Measurements from ENCODE around the gene NKX1-1. TPM values are rescaled to one million over a fixed set of nuclear protein-coding genes. Genes with fewer than 3 reads are reported as not detected.
A peak's percentile ranks its signal among the peaks of the same experiment; 100 is the strongest.

The NKX1-1 gene
- total RNA-seq, 2 donors from 2014 or later = not detected

DNA sequence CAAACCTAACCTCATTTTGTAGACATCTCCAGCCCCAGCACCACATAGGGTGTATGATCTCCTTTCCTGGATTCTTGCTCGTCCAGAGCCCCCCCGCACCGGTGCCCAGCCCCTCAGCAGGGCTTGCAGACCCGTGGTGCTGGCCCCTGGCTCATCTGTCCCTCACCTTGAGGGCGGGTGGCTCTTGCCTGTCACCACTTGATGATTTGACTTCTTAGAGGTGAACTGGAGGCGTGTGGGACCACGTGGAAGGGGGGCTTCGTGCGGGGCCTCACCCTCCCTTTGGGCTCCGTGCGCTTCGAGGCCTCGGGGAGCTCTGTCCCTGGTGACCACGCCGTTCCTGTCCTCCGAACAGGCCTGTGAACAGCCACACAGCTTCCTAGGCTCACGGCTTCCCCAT lies 43.7 kb downstream of the NKX1-1 start:
- Mint-ChIP-seq H3K27me3 (ENCODE audit: insufficient read depth) (no peaks in the 10 kb centered on the region), H3K4me3 (no peak overlapping the region), H3K9me3 (no peaks in the 10 kb centered on the region), H3K4me1 (no peaks in the 10 kb centered on the region), H3K36me3 (ENCODE audit: low read depth) (peaks cover 11% of the 10 kb centered on the region), H3K27ac (no peak overlapping the region)
- Histone ChIP-seq H3K36me3 (ENCODE audit: control insufficient read depth, insufficient read depth, low read length) (peaks cover 4% of the 10 kb centered on the region), H3K27ac (ENCODE audit: low read depth, low read length) (no peak overlapping the region), H3K9me3 (ENCODE audit: control insufficient read depth, low read length) (no peaks in the 10 kb centered on the region), H3K9ac (ENCODE audit: extremely low read depth, low read length, poor library complexity, severe bottlenecking) (no peak overlapping the region), H3K4me3 (ENCODE audit: low read length) (no peak overlapping the region), H3K27me3 (ENCODE audit: control insufficient read depth, insufficient read depth, low read length, poor library complexity, severe bottlenecking) (no peaks in the 10 kb centered on the region), H3K4me1 (ENCODE audit: control insufficient read depth, insufficient read depth, low read length) (no peaks in the 10 kb centered on the region)
- TF ChIP-seq, protein P1, sequence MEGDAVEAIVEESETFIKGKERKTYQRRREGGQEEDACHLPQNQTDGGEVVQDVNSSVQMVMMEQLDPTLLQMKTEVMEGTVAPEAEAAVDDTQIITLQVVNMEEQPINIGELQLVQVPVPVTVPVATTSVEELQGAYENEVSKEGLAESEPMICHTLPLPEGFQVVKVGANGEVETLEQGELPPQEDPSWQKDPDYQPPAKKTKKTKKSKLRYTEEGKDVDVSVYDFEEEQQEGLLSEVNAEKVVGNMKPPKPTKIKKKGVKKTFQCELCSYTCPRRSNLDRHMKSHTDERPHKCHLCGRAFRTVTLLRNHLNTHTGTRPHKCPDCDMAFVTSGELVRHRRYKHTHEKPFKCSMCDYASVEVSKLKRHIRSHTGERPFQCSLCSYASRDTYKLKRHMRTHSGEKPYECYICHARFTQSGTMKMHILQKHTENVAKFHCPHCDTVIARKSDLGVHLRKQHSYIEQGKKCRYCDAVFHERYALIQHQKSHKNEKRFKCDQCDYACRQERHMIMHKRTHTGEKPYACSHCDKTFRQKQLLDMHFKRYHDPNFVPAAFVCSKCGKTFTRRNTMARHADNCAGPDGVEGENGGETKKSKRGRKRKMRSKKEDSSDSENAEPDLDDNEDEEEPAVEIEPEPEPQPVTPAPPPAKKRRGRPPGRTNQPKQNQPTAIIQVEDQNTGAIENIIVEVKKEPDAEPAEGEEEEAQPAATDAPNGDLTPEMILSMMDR (conservative IDR thresholded peaks at IDR 0.05) = no peak
- 95 to 96% methylated on average over 14 to 17 of the region's 17 CpGs for WGBS, 2 experiments (ENCODE audit: insufficient coverage in 1 of 2, insufficient read length in 1 of 2)
- DNase-seq = no peak

DNA sequence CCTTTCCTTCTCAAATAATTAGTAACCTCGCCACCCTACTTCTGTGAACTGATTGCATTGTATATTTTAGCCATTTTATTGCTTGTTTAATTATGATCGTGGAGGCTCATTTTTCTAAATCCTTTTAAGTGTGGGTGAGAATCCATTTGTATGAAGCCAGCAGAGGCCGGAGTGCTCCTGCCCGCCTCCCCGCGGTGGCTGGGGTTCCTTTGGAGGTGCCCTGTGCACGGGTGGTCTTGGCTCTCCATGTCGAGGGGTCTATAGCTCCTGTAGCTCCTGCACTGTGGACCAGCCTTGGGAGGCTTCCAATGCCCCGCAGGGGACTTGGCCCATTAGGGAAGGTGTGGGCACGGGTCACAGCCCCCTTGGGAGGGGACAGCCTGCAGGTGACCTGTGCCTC lies 44.2 kb downstream of the NKX1-1 start:
- no peaks in the 10 kb centered on the region for H3K27me3 ChIP-seq (ENCODE audit: control insufficient read depth, insufficient read depth, low read length, poor library complexity, severe bottlenecking)
- no peak overlapping the region for H3K27ac ChIP-seq (ENCODE audit: low read depth, low read length)
- Mint-ChIP-seq H3K4me3 (no peak overlapping the region), H3K36me3 (ENCODE audit: low read depth) (peaks cover 8% of the 10 kb centered on the region), H3K27me3 (ENCODE audit: insufficient read depth) (no peaks in the 10 kb centered on the region), H3K4me1 (no peaks in the 10 kb centered on the region), H3K27ac (no peak overlapping the region), H3K9me3 (no peaks in the 10 kb centered on the region)
- no peak for DNase-seq
- H3K4me3 ChIP-seq (ENCODE audit: low read length) = no peak overlapping the region
- TF ChIP-seq, protein P1 (conservative IDR thresholded peaks at IDR 0.05) = no peak
- no peak overlapping the region for H3K9ac ChIP-seq (ENCODE audit: extremely low read depth, low read length, poor library complexity, severe bottlenecking)
- peaks cover 4% of the 10 kb centered on the region for H3K36me3 ChIP-seq (ENCODE audit: control insufficient read depth, insufficient read depth, low read length)
- WGBS, 2 experiments (ENCODE audit: insufficient coverage in 1 of 2, insufficient read length in 1 of 2) = 92 to 94% methylated on average over 5 to 10 of the region's 10 CpGs
- H3K4me1 ChIP-seq (ENCODE audit: control insufficient read depth, insufficient read depth, low read length) = no peaks in the 10 kb centered on the region
- H3K9me3 ChIP-seq (ENCODE audit: control insufficient read depth, low read length) = no peaks in the 10 kb centered on the region

DNA sequence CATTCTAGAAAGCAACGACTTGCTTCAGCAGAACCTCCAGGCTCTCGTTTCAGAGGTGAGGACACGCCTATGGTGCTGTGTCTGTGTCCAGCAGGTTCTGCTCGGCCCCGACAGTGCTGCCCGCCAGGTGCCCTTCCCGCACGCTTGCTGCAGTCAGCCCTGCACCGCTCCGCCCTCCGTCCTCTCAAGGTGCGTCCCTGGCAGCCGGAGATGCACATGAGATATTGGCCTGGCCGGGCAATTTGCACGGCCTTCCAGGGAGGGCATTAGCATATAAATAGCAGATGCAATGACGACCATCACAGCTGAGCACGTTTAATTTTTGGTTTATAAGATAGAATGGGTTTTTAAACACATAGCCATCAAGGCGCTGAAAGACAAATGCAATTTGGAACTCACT lies 44.8 kb downstream of the NKX1-1 start:
- peak overlapping the region; percentile 68 for H3K27ac ChIP-seq (ENCODE audit: low read depth, low read length)
- WGBS, 2 experiments (ENCODE audit: insufficient coverage in 1 of 2, insufficient read length in 1 of 2) = 85 to 90% methylated on average over 13 to 18 of the region's 18 CpGs
- H3K4me1 ChIP-seq (ENCODE audit: control insufficient read depth, insufficient read depth, low read length) = no peaks in the 10 kb centered on the region

More for the DNA sequence above, 44.8 kb downstream of the NKX1-1 start:
- no peak overlapping the region for H3K9ac ChIP-seq (ENCODE audit: extremely low read depth, low read length, poor library complexity, severe bottlenecking)
- peaks cover 7% of the 10 kb centered on the region for H3K36me3 Mint-ChIP-seq (ENCODE audit: low read depth)
- no peaks in the 10 kb centered on the region for H3K27me3 Mint-ChIP-seq (ENCODE audit: insufficient read depth)
- no peaks in the 10 kb centered on the region for H3K9me3 ChIP-seq (ENCODE audit: control insufficient read depth, low read length)
- H3K4me3 ChIP-seq (ENCODE audit: low read length) = no peak overlapping the region
- H3K4me3 Mint-ChIP-seq = no peak overlapping the region
- H3K27me3 ChIP-seq (ENCODE audit: control insufficient read depth, insufficient read depth, low read length, poor library complexity, severe bottlenecking) = no peaks in the 10 kb centered on the region
- no peaks in the 10 kb centered on the region for H3K9me3 Mint-ChIP-seq
- DNase-seq = no peak
- H3K36me3 ChIP-seq (ENCODE audit: control insufficient read depth, insufficient read depth, low read length) = peaks cover 5% of the 10 kb centered on the region
- TF ChIP-seq, protein P1 (conservative IDR thresholded peaks at IDR 0.05) = no peak
- H3K4me1 Mint-ChIP-seq = no peaks in the 10 kb centered on the region
- H3K27ac Mint-ChIP-seq = no peak overlapping the region
